Fibroblast of the aortic adventitia (primary cell): Measurements from ENCODE around the gene DVL3. TPM values are rescaled to one million over a fixed set of nuclear protein-coding genes. Genes with fewer than 3 reads are reported as not detected.
A peak's percentile ranks its signal among the peaks of the same experiment; 100 is the strongest.
"Not testable (repeated sequence)": the region's sequence is repeated elsewhere in the genome, so short reads cannot be mapped to it uniquely, and the experiment has no call there.

Experiments used
- DNase-seq: peaks from one replicate; pipeline ENCODE4 v3.0.0-alpha.2; 2010; ENCODE audit warnings: low read depth
- H3K4me3 ChIP-seq: 2 replicates; pipeline ENCODE4 v1.5.1; 2011; ENCODE audit warnings: low read depth, mild to moderate bottlenecking, control low read depth, low read length, moderate library complexity
- total RNA-seq: library from RNA; depleted of rRNA; stranded (reverse); fragments of >200 nt; gene quantifications from 2 replicates; pipeline ENCODE4 v1.2.3, GENCODE V29; 2012; ENCODE audit warnings: low replicate concordance
- TF ChIP-seq, protein P1 (sequence below): IDR thresholded peaks from 2 replicates; pipeline ENCODE4 v1.5.1; 2011; ENCODE audit warnings: mild to moderate bottlenecking, low read length, control low read depth, inconsistent platforms; ENCODE audit not compliant: insufficient read depth

DVL3 gene
- total RNA-seq, result 28.2 and 66.8 TPM in 2 replicates

DNA sequence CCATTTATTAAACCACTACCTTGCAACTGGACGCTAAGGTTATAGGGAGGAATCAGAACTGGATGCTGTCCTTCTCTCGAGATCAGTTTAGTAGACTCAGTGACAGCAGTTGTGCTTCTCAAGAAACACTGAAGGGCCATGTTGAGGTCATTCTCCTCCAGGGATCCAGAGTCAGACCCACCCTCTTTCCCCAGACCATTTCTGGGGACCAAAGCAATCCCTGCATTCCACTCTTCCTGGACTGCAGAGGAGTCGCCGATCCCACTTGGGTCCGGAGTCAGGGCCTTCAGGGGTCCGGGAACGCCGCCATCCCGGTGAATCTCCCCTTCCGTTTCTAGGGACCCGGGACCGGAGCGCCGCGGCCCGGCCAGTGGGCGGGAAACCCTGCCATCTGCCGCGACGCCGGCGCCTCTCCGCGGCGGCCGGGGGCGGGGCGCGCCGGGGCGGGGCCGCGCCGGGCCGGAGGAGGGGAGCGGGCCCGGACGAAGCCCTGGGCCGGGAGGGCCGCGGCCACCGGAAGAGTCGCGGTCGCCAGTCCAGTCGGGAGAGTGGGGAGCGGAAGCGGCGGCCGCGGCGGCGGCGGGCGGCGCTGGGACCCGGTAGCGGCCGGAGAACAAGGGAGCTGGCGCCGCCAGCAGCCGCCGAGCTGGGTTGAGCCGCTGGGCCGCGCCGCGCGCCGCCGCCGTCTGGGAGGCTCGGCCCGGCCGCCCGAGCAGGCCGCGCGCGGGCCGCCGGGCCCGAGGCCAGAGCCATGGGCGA is at the start of gene DVL3:
TSS of gene DVL3 (plus strand) at position 493 of the 759 bp plus-strand sequence. CDS start at position 752, 259 bp downstream.
- peak within 1 kb of the TSS; percentile 97 for H3K4me3 ChIP-seq
- peak; percentile 56 for DNase-seq
- TF ChIP-seq, protein P1, sequence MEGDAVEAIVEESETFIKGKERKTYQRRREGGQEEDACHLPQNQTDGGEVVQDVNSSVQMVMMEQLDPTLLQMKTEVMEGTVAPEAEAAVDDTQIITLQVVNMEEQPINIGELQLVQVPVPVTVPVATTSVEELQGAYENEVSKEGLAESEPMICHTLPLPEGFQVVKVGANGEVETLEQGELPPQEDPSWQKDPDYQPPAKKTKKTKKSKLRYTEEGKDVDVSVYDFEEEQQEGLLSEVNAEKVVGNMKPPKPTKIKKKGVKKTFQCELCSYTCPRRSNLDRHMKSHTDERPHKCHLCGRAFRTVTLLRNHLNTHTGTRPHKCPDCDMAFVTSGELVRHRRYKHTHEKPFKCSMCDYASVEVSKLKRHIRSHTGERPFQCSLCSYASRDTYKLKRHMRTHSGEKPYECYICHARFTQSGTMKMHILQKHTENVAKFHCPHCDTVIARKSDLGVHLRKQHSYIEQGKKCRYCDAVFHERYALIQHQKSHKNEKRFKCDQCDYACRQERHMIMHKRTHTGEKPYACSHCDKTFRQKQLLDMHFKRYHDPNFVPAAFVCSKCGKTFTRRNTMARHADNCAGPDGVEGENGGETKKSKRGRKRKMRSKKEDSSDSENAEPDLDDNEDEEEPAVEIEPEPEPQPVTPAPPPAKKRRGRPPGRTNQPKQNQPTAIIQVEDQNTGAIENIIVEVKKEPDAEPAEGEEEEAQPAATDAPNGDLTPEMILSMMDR, result no peak

DNA sequence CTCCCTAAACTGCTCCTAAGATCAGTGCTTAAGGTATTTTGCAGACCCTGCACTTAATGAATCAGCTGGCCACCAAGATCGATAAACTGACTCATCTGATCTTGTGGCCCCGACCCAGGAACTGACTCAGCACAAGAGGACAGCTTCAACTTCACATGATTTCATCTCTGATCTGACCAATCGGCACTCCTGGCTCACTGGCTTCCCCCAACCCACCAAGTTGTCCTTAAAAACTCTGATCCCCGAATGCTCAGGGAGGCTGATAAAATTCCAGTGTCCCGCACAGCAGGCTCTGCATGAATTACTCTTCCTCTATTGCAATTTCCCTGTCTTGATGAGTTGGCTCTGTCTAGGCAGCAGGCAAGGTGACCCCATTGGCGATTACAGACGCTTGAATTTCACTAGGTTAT is 44.9 kb upstream of the DVL3 start:
- DNase-seq, result no peak
- no peak overlapping the region for H3K4me3 ChIP-seq
- TF ChIP-seq, protein P1, result no peak

DNA sequence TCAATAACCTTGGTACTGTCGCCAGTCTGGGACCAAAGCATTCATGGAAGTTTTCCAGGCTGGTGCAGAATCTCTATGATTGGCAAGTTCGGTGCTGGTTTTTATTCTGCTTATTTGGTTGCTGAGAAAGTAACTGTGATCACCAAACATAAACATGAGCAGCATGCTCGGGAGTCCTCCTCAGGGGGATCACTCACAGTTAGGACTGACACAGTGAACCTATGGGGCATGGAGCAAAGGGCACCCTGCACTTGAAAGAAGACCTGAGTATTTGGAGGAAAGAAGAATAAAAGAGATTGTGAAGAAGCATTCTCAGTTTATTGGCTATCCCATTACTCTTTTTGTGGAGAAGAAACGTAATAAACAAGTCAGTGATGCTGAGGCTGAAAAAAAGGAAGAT is 39.2 kb upstream of the DVL3 start:
- no peak for DNase-seq
- TF ChIP-seq, protein P1, result no peak
- H3K4me3 ChIP-seq, result no peak overlapping the region

DNA sequence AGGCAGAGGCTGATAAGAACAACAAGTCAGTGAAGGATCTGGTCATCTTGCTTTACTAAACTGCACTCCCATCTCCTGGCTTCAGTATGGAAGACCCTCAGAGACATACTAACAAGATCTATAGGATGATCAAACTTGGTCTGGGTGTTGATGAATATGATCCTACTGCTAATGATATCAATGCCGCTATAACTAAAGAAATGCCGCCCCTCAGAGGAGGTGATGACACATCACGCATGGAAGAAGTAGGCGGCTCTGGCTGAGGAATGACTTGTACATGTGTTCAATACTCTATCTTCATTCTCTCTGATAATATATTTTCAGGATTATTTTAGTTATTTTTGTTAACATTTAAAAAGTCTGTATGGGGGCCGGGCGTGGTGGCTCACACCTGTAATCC is 37.5 kb upstream of the DVL3 start:
- no peak for DNase-seq
- no peak overlapping the region for H3K4me3 ChIP-seq
- TF ChIP-seq, protein P1, result no peak

DNA sequence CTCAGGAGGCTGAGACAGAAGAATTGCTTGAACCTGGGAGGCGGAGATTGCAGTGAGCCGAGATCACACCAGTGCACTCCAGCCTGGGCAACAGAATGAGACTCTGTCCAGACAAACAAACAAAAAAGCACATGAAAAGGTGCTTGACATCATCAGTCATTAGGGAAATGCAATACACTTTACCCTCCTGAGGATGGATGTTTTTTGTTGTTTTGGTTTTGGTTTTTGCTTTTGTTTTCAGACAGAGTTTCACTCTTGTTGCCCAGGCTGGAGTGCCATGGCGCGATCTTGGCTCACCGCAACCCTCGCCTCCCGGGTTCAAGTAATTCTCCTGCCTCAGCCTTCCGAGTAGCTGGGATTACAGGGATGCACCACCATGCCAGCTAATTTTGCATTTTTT is 34.1 kb upstream of the DVL3 start:
- not testable (repeated sequence) for DNase-seq, H3K4me3 ChIP-seq

DNA sequence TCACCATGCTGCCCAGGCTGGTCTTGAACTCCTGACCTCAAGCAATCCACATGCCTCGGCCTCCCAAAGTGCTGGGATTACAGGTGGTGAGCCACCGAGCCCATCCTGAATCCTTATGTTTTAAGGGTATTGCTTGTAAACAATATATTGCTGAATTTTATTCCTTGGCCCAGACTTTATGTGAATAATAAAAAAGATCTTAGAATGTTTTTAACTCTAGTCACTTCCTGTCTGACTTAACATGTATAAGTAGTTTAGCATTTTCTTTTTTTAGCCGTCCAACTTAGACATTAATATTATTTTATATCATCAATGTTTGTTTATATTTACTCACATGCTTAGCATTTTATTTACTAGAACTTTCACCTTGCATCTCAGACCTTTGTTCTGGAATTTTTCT is 29.2 kb upstream of the DVL3 start:
- TF ChIP-seq, protein P1, result no peak
- DNase-seq, result peak; percentile 16
- no peak overlapping the region for H3K4me3 ChIP-seq

DNA sequence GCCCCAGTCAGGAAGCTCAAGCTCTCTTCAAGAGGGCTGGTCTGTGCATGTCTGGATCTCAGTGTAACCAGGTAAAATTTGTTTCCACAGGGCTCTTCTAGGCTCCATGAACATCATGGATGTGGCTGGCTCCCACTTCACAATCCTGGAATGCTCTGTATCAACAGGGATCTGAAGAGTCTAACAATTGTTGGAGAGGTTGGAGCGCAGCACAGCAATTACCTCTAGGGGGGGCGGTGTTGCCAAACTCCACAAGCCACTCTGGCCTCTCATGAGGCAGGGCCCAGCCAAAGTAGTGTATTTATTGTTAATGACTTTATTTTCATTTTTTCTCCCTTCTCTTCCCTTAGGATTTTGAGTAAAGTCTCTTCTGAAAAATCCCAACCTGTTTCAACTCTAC is 26.2 kb upstream of the DVL3 start:
- peak; percentile 62 for DNase-seq
- H3K4me3 ChIP-seq, result no peak overlapping the region

More for the DNA sequence above, 26.2 kb upstream of the DVL3 start:
- TF ChIP-seq, protein P1, result peak; percentile 56
